OCI-LY7 (cell line): ENCODE measurements around the gene VOPP1. TPM values are rescaled to one million over a fixed set of nuclear protein-coding genes. Genes with fewer than 3 reads are reported as not detected.

Experiments used
- BruUV-seq: library from RNA; stranded (reverse); fragments of 400-500 nt; replicated peaks from 2 replicates; lab custom pipeline; 2021; lab: Mats Ljungman, UMichigan
- CTCF ChIA-PET: fragments of 300-600 bp; sonication (Branson Sonifier 250); formaldehyde crosslinking; loops from one replicate; lab custom pipeline; 2022; ENCODE audit warnings: antibody characterized with exemption; ENCODE audit not compliant: unreplicated experiment; lab: Charles Lee
- POLR2A ChIA-PET: fragments of 300-600 bp; sonication (Branson Sonifier 250); formaldehyde crosslinking; loops from one replicate; lab custom pipeline; 2022; ENCODE audit warnings: antibody characterized with exemption; lab: Charles Lee
- DNase-seq: peaks from one replicate; pipeline ENCODE4 v3.0.0-alpha.2; 2015; ENCODE audit warnings: low spot score
- H2AFZ ChIP-seq: fragments of 200-600 bp; sonication (generic), shearing (Covaris generic); 2 replicates; pipeline ENCODE4 v1.6.1; 2014; ENCODE audit warnings: mild to moderate bottlenecking, antibody characterized with exemption, low read length, moderate library complexity
- H3K27ac ChIP-seq: fragments of 200-600 bp; sonication (generic); 2 replicates; pipeline ENCODE4 v1.5.1; 2014; ENCODE audit warnings: mixed run types, low read depth, mild to moderate bottlenecking, moderate library complexity, low read length, inconsistent platforms; ENCODE audit not compliant: poor library complexity, severe bottlenecking
- H3K36me3 ChIP-seq: fragments of 200-600 bp; sonication (generic); 2 replicates; pipeline ENCODE4 v1.6.1; 2014; ENCODE audit warnings: mild to moderate bottlenecking, antibody characterized with exemption, low read length, moderate library complexity, mixed read lengths; ENCODE audit not compliant: insufficient read depth
- H3K4me1 ChIP-seq: fragments of 200-600 bp; sonication (generic); 2 replicates; pipeline ENCODE4 v1.5.1; 2014; ENCODE audit warnings: mild to moderate bottlenecking, low read length; ENCODE audit not compliant: insufficient read depth, poor library complexity, severe bottlenecking
- H3K4me2 ChIP-seq: fragments of 200-600 bp; sonication (generic); 2 replicates; pipeline ENCODE4 v1.6.1; 2014; ENCODE audit warnings: mild to moderate bottlenecking, low read length
- H3K4me3 ChIP-seq: fragments of 200-600 bp; sonication (generic); 2 replicates; pipeline ENCODE4 v1.5.1; 2014; ENCODE audit warnings: mild to moderate bottlenecking, low read depth, low read length; ENCODE audit not compliant: poor library complexity, severe bottlenecking
- H3K79me2 ChIP-seq: fragments of 200-600 bp; sonication (generic); 2 replicates; pipeline ENCODE4 v1.6.1; 2016; ENCODE audit warnings: low read depth, mild to moderate bottlenecking, low read length, moderate library complexity, mixed read lengths; ENCODE audit not compliant: insufficient read depth
- H3K9me2 ChIP-seq: fragments of 200-600 bp; sonication (generic); 2 replicates; pipeline ENCODE4 v1.6.1; 2016; ENCODE audit warnings: mild to moderate bottlenecking, low read length, mixed read lengths; ENCODE audit not compliant: insufficient read depth
- H3K9me3 ChIP-seq: fragments of 200-600 bp; sonication (generic); 2 replicates; pipeline ENCODE4 v1.6.1; 2014; ENCODE audit warnings: mild to moderate bottlenecking, mixed run types, low read length, mixed read lengths
- H4K20me1 ChIP-seq: fragments of 200-600 bp; sonication (generic); 2 replicates; pipeline ENCODE4 v1.6.1; 2014; ENCODE audit warnings: mild to moderate bottlenecking, antibody characterized with exemption, low read length, moderate library complexity, mixed read lengths; ENCODE audit not compliant: insufficient read depth
- CTCF ChIP-seq: fragments of 200-600 bp; sonication (generic); conservative IDR thresholded peaks from 2 replicates; pipeline ENCODE4 v1.5.1; 2014; ENCODE audit warnings: mild to moderate bottlenecking, antibody characterized with exemption, low read length, moderate library complexity, mixed read lengths
- EZH2phosphoT487 ChIP-seq: fragments of 200-600 bp; sonication (generic); IDR thresholded peaks from 2 replicates; pipeline ENCODE4 v1.6.1; 2018; ENCODE audit warnings: low read depth, borderline replicate concordance, mild to moderate bottlenecking, mixed run types, antibody characterized with exemption, low read length, moderate library complexity, mixed read lengths
- intact Hi-C: fragments of 100-400 bp; cut with micrococcal nuclease; formaldehyde crosslinking; loops from one replicate; pipeline ENCODE4 v1.10.0; 2022; ENCODE audit not compliant: unreplicated experiment
- total RNA-seq, 2 experiments: library from RNA; depleted of rRNA in 1 of 2; stranded (reverse); fragments of >200 nt in 1 of 2; shearing (Covaris generic) in 1 of 2; gene quantifications; 2 replicates each; pipeline ENCODE4 v1.2.3, GENCODE V29; 2014 to 2022

VOPP1 gene
- total RNA-seq, 2 experiments from 2014 or later, result 68.8 to 72.1 TPM

- H3K27ac ChIP-seq, result no peak overlapping the region
- ChIA-PET POLR2A (interaction anchor here (0.7 to 1.3 kb wide), 2 partner anchors 14 to 41 kb away, joined by 3 to 4 read pairs; no protein-coding TSS in a partner anchor), CTCF (no interaction called here)
Observed at GRCh38 chr7:55517936-55518689, 54.2 kb downstream of the VOPP1 start.

GRCh38 chr7:55517191-55517633 lies 55.1 kb downstream of the VOPP1 start:
- Histone ChIP-seq H3K36me3 (peaks cover 66% of the 10 kb centered on the region), H3K4me2 (peak overlapping the region; percentile 19; the same call in 1 of the 2 replicates), H4K20me1 (no peaks in the 10 kb centered on the region; the same call in 1 of the 2 replicates), H3K4me3 (no peak overlapping the region), H2AFZ (no peak overlapping the region), H3K9me2 (no peaks in the 10 kb centered on the region), H3K4me1 (peaks cover 59% of the 10 kb centered on the region), H3K79me2 (0 out of 2 replicates have a peak, but pooled peaks cover 4% of the 10 kb centered on the region), H3K9me3 (no peaks in the 10 kb centered on the region), H3K27ac (no peak overlapping the region)
- TF ChIP-seq CTCF, result no peak
- TF ChIP-seq EZH2phosphoT487, result no peak
- BruUV-seq, result no TSS peak
- intact Hi-C loops, result no loop called here
- ChIA-PET POLR2A (interaction anchor here (0.7 to 1.3 kb wide), 2 partner anchors 13 to 15 kb away, joined by 3 to 4 read pairs; no protein-coding TSS in a partner anchor), CTCF (no interaction called here)
- no peak for DNase-seq

More at GRCh38 chr7:55517936-55518689, 54.2 kb downstream of the VOPP1 start:
- H3K36me3 ChIP-seq, result peaks cover 58% of the 10 kb centered on the region
- H3K4me2 ChIP-seq, result no peak overlapping the region
- BruUV-seq, result no TSS peak
- TF ChIP-seq CTCF (no peak), EZH2phosphoT487 (no peak)
- H4K20me1 ChIP-seq, result no peaks in the 10 kb centered on the region; the same call in 1 of the 2 replicates
- intact Hi-C loops, result no loop called here
- no peaks in the 10 kb centered on the region for H3K9me2 ChIP-seq
- H3K9me3 ChIP-seq, result no peaks in the 10 kb centered on the region
- H3K79me2 ChIP-seq, result peaks cover 11% of the 10 kb centered on the region; the same call in 1 of the 2 replicates
- H3K4me1 ChIP-seq, result peaks cover 50% of the 10 kb centered on the region
- no peak for DNase-seq
- no peak overlapping the region for H2AFZ ChIP-seq
- no peak overlapping the region for H3K4me3 ChIP-seq
